Measurements from ENCODE around the gene NOL8.

NOL8 gene

DNA sequence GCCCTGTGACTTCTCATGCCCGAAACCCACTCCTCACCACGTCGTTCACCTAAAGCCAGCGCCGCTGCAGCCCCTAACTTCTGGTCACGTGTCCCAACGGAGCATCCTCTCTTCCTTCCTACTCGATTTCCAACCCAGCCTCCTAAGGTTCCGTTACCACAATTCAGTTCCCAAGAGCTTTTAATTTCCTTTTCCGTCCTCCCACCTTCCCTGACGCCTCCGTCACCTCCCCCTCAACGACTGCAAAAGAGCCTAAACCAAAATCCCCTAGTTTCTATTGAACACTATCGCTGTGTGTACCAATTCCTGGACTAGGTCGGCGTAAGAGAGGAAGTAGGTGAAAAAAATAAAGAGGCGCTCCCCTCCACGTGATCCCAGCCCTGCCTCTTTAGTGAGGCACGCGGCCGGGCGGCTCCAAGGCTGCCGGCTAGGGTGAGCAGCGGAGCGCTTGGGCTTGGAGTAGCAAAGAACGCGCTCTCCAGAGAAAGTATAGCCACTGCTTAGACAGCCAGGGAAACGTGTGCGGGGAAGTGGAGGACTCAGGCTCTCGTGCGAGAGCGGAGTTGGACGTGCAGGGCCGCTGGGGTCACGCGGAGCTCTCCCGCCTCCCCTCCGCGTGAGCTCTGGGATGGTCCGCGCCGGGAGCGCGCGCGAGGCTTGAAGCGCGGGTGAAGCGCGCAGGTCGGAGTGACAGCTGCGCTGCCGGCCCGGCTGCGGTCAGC is at the start of gene NOL8, which contains the start of gene CENPP:
Gene NOL8 (minus strand): TSS at position 82 of the 722 bp plus-strand sequence. CDS start 1,189 bp downstream, outside the sequence.
Gene CENPP (plus strand): TSS at position 685 of the 722 bp plus-strand sequence.
- peak; percentile 61 for DNase-seq

DNA sequence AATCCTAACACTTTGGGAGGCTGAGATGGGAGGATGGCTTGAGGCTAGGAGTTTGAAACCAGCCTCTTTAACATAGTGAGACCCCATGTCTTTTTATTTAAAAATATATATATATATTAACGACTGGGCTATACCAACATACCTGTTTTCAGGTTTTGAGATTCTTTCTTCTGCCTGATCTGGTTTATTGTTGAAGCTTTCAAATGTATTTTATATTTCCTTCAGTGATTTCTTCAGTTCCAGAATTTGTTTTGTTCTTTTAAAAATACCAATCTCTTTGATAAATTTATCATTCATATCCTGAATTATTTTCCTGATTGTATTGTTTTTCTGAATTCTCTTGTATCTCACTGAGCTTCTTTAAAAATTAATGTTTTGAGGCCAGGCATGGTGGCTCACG is 48.0 kb upstream of the NOL8 start:
- DNase-seq = no peak

DNA sequence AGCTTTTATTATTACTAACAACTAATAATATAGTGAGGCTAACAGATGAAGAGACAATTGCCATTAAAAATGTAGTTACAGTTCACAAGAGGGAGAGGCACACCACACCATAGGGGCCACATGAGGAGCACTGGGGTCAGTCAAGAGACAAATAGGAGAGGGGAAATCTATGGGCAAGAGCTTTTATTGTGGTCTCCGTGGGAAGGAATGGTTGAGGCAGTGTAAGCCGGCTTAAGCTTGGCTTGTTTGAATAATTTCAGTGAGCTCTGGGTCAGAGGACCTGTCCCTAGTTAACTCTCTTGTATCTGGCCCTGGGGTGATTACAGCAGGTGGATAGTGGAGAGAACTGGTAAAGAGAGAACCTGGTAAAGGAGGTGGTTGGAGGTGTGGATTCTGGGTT is 43.9 kb upstream of the NOL8 start:
- no peak for DNase-seq

DNA sequence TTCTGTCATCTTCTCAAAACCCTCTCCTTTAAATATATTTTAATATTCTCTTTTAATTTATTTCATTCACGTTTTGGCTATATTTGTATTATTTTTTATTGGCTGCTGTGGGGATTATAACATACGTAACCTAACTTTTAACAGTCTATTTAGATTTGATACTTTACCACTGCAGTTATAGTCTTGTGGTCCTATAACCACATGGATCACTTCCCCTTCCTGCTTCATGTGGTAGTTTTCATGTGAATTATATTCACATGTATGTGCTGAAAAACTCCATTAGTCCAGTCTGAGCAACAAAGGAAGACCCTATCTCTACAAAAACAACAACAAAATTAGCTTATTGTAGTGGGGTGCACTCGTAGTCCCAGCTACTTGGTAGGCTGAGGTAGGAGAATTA is 34.9 kb upstream of the NOL8 start:
- DNase-seq = no peak

DNA sequence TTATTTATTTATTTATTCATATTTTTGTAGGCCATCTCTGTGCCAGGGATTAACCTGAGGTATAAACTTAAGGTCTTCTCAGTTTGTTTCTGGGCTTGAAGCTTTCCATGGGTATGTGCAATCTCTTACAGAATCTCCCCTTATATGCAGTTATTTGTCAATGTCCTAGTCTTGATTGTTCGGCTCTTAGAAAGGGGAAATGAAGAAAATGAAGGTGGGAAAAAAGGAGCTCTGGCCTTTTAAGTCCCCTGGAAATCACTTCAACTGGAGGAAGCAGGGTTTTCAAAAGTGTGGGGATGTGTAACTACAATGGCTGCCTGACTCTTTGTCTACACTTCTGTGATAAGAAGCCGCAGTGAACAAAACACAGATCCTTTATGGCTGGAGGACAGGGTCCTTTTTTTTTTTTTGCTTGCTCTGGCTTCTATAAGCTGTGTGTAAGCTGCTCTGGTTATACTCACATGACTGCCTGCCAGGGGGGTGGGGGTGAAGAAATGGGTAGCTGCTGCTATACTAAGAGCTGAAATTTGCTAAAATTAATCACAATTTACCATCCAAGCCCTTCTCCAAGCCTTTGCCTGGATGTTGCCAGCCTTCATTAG is 34.3 kb upstream of the NOL8 start:
- no peak for DNase-seq

DNA sequence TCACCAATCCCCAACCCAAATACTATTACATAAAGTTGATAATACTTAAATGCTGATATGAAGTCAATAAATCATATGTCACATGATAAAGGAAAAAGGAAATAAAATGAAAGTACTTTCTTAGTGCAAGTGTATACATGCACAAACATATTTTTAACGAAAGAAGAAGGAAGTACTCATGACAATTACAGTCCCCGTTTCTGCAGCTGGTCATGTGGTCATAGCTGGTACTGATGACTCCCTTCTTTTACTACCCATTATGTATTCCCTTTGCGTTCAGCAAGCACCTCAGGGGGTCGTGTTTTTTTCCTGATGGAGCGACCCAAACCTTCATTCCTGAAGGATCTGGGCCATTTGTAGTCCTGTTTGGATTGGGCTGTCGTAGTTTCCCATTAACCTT is 27.9 kb upstream of the NOL8 start:
- no peak for DNase-seq

DNA sequence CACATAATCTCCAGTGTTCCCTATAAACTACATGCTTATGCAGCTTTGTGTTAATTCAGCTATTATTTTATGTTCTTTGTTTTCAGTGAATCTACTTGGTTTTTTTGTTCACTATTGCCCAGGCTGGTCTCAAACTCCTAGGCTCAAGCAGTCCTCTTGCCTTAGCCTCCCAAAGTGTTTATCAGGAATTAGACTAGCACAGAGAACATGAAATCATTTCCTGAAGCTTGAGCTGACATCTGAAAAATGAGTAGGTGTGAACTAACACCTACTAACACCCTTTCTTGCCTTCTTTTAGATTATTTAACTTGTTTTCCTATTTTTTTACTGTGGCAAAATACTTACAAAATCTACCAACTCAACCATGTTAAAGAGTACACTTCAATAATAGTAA is 25.6 kb upstream of the NOL8 start:
- no peak for DNase-seq

DNA sequence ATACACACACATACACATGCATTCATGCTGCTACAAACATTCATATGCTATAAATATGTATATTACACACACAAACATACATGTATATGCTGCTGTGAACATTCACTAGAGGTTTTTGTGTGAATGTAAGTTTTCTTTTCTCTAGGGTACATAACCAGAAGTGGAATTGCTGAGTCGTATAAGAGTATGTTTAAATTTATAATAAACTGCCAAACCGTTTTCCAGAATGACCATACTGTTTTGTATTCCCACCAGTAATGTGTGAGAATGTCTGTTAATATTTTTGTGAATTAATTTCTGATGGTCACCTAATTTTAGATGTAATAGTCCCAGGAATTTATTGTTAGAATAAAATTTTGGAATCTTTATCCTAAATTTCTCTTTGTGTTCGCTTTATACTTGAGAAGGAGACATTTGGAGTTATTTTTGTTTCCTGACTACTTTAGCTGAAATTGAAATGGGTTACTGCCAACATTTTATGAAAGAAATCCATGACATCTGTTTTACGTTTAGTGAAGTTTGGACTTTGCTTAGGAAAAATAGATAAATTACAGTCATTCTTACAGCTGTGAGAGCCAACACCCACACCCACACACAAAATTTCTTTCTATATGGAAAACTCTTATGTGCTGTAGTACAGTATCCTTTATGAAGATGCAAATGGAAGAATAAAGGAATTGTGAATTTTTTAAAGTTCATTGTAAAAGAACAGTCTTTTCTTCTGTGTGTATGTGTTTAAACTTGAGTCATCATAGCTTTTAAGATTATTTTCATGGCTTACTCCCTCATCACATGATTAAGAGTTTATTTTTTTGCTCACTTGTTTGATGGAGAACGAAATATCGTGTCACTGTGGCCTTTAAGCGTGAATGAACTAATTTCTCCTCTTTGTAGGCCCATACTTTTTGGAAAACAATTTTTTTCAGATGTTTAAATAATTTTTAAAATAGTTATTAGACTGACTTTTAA is 24.9 kb upstream of the NOL8 start:
- no peak for DNase-seq

DNA sequence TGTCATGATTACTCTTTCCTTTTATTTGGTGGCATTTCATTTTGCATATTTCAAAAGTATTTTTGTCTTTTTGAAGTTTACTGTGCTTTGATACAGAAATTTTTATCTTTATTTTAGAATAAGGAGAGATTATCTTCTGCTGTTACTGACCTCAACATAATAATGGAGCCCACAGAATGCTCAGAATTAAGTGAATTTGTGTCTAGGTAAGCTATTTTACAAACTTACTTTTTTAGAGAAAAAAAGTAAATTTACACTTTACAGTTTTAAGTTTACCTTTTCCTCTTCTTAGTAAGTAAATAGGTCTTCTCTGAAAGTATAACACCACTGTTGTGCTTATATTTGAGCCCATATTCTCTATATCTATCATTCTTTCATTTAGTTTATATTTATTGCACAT is 20.4 kb upstream of the NOL8 start:
- DNase-seq = no peak

DNA sequence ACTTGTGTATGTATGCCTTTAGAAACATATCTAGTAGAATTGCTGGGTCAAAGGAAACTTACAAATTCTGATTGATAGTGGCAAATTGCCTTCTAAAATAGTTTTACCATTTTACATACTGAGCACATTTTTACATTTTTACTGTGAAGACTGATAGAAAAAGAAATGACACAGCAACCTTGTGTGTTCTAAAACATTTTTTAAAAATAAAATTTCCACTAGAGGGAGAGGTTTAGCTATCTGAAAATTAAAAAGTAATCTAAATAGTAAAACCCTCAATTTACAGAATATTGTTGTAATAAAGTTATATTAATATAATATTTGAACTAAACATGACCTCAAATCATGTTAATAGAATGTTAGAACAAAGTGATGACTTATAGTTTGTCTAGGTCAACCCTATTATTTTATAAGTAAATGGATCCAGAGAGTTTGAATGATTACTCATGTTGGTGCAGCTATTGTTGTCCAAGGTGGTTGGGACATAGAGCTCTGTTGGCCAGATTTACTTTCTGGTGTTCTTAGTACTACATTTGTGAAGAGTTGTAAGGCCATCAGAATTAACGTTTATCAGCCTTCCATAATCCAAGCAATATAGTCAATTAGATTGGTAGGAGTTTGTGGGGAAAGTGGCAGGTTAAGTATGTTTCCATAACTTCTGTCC is 17.8 kb upstream of the NOL8 start:
- no peak for DNase-seq

DNA sequence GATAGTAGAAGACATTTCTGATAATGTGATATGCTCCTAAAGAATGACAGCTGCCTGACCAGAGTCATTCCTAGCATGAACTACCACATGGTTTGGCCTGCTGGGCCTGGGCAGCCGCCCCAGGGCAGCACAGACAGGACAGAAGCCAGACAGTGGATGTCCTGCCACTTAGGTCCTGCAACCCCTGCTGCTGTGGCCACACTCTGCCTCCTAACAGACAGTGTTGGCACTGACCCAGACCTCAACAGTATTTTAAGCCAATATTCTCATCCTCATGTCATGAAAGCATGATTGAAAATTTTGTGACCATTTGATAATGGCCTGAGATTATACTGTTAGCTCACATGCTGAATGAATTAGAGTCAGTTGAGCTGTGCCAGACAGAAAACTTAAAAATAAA is 16.4 kb upstream of the NOL8 start:
- no peak for DNase-seq

DNA sequence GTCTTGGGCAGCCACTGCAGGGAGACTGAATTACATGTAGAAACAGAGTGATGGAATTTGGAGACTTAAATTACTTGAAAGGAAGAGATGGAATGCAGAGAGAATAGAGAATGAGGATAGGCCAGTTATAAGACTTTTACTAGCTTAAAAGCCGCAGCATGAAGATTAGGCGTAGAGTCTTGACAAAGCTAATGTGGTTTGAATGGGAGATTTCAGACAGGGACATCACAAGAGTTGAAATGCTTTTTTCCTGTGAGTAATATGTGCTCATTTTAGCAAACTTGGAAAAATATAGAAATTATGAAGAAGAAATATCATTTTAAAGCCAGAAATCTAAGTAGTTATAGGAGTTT is 8.1 kb upstream of the NOL8 start:
- no peak for DNase-seq

DNA sequence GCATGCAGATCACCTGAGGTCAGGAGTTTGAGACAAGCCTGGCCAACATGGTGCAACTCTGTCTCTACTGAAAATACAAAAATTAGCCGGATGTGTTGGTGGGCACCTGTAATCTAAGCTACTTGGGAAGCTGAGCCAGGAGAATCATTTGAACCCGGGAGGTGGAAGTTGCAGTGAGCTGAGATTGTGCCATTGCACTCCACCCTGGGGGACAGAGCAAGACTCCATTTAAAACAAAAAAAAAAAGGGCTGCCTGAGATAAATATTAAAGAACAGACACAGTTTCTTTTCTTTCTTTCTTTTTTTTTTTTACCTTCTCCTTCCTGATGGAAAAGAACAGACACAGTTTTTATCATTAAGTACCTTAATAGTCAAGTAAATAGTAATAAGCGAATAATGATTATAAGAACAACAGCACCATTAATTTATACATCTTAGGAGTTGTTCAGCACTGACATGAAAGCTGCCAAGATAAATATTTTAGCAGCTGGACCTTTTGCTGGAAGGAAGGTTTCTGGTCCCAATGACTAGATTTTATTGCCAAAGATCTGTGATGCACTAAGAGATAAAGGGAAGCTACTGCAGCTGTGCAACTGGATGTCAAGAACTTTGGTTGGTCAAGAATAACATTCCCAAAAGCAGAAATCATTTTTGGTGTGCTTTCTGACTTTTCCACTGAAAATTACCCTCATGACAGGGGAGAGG is 7.6 kb upstream of the NOL8 start:
- DNase-seq = no peak

DNA sequence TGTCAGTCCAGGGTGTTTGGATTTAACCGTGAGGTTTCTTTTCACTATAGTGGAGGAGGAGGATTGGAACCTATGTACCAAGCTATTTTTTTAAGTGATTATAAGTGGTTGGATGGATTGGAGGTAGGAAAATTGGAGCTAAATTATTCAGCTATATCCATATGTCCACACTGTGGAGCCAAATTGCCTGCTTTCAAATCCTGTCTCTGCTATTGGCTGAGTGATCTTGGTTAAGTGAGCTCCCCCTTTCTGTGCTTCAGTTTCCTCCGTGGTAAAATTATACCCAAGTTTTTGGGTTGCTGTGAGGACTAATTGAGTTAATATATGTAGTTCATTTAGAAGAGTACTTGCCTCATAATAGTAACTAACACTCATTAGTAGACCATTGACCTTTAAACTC is 3.1 kb upstream of the NOL8 start:
- no peak for DNase-seq

DNA sequence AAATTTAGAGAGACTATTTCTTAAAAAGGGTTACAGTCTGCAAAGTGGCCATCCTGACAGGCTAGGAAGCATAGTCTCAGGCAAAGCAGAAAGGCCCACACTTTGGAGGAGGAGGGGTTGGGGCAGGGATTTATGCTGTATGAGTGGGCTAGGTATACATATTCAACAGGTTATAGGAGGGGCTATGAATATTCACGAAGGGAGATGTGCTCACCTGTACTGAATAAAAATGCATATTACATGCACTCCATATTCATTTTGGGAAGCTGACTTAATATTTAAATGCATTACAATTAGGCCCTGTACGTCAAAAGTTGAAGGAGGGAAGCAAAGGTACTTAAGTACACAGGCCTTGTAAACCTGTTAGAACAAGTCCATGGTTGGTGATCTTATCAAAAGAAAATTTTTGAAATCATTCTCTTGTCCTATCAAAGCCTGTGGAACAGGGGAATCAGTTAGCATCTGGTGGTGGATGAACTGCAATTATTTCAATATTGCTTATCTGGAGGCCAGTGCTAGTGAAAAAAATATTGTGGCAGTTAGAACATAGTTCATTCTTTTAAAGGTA is 2.2 kb upstream of the NOL8 start:
- no peak for DNase-seq

DNA sequence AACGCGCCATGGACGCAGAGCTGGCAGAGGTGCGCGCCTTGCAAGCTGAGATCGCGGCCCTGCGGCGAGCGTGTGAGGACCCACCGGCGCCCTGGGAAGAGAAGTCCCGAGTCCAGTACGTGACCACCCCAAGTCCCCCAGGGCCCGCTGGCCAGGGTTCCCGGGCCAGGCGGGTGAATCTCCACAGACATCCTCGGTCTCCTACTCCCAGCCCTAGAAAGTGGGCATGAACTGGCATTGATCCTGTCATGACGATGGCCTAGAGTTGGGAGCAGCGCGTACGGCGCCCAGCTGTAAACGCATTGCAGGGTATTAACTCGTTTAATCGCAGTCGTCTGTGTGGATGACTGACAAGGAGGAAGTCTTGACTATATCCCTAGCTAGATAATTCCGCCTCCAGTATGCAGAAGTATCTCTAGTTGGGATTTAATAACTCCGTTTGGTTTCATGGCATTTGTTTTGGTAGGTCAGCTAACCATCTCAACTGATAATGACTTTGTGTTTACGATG is 896 bp upstream of the NOL8 start:
- no peak for DNase-seq

DNA sequence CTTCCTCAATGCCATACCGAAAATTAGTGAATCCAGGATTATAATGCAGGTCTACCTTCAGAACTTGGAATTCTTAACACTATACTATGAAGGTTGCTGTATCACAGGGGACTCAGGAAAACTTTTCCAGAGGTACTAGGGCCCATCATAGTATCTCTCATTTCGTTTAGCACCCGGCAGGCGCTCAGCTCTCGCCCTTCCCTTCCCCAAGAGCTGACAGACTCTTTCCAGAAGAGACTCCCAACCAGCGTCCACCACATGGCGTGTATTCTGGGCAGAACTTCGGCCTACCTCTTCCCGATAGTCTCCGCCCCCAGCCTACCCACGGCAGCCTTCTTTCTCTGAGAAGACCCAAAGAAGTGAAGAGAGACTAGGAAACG is 271 bp downstream of the NOL8 start:
- no peak for DNase-seq

DNA sequence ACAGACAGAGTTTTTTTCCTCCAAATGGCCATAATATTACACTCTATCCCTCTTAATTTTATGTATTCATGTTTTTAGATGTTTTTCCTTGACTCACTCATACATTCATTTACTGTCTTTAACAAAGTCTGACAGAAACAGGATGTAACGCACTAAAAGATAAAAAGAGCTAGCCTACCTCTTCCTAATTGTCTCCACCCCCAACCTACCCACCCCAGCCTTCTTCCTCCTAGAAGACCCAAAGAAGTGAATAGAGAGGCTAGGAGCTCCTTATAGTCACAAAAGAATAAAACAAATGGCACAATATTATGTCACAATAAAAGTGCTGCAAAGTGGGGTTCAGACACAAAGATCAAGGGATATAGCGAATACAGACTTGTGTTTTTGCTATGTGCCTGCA is 719 bp downstream of the NOL8 start:
- no peak for DNase-seq

DNA sequence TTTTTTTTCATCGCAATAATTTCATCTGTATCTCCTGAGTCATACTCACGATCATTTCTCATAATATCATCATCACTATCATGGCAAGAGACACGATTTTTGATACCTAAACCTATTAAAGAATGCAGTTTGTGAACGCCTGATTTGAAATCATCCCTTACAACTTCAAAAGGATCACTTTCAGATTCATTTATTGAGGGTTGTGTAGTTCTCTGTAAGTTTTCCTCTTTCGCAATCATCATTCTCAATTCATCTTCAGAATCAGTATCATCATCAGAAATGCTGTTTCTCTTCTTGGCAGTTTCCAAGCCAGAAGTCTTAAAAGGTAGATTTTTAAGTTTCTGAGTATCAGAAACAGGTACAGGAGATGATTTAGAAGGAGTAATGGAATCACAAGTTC is 9.7 kb downstream of the NOL8 start:
- DNase-seq = no peak

DNA sequence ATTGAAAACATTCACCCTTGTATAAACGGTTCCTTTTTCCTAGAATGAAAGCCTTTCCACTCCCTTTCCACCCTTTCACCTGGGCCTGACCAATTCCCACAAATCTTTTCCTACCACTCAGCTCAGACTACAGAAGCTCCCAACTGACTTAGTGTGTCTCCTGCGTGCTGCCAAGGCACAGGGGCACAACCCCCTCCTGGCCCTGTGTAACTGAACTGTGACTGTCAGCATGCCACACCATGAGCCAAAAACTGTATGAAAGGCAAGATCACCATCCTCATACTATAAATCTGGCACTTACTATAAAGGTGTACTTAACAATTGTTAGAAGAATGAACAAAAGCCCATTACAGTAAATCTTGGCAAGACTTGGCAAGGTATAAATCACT is 11.5 kb downstream of the NOL8 start:
- no peak for DNase-seq

DNA sequence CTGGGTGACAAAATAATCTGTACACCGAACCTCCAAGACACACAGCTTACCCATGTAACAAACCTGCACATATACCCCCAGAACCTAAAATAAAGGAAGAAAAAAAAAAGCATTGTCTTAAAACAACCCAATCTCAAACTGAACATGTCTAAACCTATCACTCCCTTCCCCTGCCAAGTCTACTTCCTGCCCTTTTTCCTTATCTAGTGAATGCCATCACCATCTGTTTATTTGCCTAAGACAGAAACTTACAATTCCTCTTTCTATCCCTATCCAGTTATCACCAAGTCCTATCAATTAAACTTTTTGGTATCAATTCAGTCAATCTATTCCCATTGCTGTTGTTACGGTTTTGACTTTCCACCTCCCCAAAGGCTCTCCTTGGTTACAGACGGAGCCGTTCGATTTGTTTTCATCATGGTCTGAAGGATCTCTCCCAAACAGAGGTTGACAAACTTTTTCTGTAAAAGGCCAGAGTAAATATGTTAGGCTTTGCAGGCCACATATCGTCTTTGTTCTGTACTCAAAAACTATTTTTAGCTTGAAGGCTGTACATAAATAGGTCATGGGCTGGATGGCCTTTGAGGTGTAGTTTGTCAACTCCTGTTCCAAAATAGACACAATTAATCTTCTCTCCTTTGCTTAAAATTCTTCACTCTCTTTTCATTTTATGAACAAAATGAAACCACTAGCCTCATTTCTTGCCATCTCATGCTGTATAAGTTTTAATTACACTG is 12.1 kb downstream of the NOL8 start:
- no peak for DNase-seq
